NCI-H1436 treated with DMSO at 0.1 percent for 48 hours (cell line): ENCODE measurements around the gene CLDN11.

ENCODE experiments used
- DNase-seq: peaks from one replicate; lab custom pipeline; 2025; lab: John Stamatoyannopoulos, UW

The CLDN11 gene

GRCh38 chr3:170418422-170419398, at the start of gene CLDN11:
Gene CLDN11, plus strand, starts transcription at chr3:170418868. Its CDS starts 199 bp downstream, at chr3:170419067.
- no peak for DNase-seq

- no peak for DNase-seq
Measured at GRCh38 chr3:170368921-170369320, 49.7 kb upstream of the CLDN11 start.

GRCh38 chr3:170372190-170372879, 46.3 kb upstream of the CLDN11 start:
- no peak for DNase-seq

GRCh38 chr3:170383567-170383966, 35.1 kb upstream of the CLDN11 start:
- no peak for DNase-seq

GRCh38 chr3:170386468-170386867, 32.2 kb upstream of the CLDN11 start:
- DNase-seq = no peak

- DNase-seq = no peak
Measured at GRCh38 chr3:170387950-170388349, 30.7 kb upstream of the CLDN11 start.

GRCh38 chr3:170391108-170391507, 27.6 kb upstream of the CLDN11 start:
- DNase-seq = no peak

GRCh38 chr3:170397685-170398084, 21.0 kb upstream of the CLDN11 start:
- no peak for DNase-seq

- no peak for DNase-seq
Measured at GRCh38 chr3:170405101-170405500, 13.6 kb upstream of the CLDN11 start.

- DNase-seq = no peak
Measured at GRCh38 chr3:170410428-170411029, 8.1 kb upstream of the CLDN11 start.

GRCh38 chr3:170413291-170413690, 5.4 kb upstream of the CLDN11 start:
- no peak for DNase-seq

- DNase-seq = no peak
Measured at GRCh38 chr3:170414202-170414663, 4.4 kb upstream of the CLDN11 start.

GRCh38 chr3:170417090-170417489, 1.6 kb upstream of the CLDN11 start:
- no peak for DNase-seq

- DNase-seq = no peak
Measured at GRCh38 chr3:170419557-170420087, 954 bp downstream of the CLDN11 start.

GRCh38 chr3:170420307-170420821, 1.7 kb downstream of the CLDN11 start:
- no peak for DNase-seq

- DNase-seq = no peak
Measured at GRCh38 chr3:170421111-170421641, 2.5 kb downstream of the CLDN11 start.

GRCh38 chr3:170421758-170422157, 3.1 kb downstream of the CLDN11 start:
- no peak for DNase-seq

- DNase-seq = no peak
Measured at GRCh38 chr3:170423001-170423615, 4.4 kb downstream of the CLDN11 start.

- DNase-seq = no peak
Measured at GRCh38 chr3:170424879-170425278, 6.2 kb downstream of the CLDN11 start.

GRCh38 chr3:170425491-170426239, 7.0 kb downstream of the CLDN11 start:
- no peak for DNase-seq
